GM23338 (cell line): ENCODE data around the gene NRN1L. TPM values are rescaled to one million over a fixed set of nuclear protein-coding genes. Genes with fewer than 3 reads are reported as not detected.

Experiments
- ATAC-seq: fragments of 200-7000 bp; cut with Tn5 transposase; 3 replicates; pipeline ENCODE4 v1.9.1; 2020
- DNase-seq: peaks from one replicate; pipeline ENCODE4 v3.0.0-alpha.2; 2015; ENCODE audit warnings: low spot score
- H2AFZ ChIP-seq: fragments of 200-600 bp; sonication (generic); 2 replicates; pipeline ENCODE4 v1.8.0; 2016; ENCODE audit warnings: antibody characterized with exemption, mild to moderate bottlenecking, moderate library complexity
- H3F3A ChIP-seq: fragments of 200-600 bp; sonication (generic); replicated peaks from 2 replicates; pipeline ENCODE4 v1.8.0; 2017; ENCODE audit warnings: antibody characterized with exemption, mixed run types, low read depth
- H3K27ac ChIP-seq: fragments of 200-600 bp; sonication (generic); 2 replicates; pipeline ENCODE4 v1.6.1; 2016; ENCODE audit warnings: low read depth
- H3K27me3 ChIP-seq: fragments of 200-600 bp; sonication (generic); 2 replicates; pipeline ENCODE4 v1.8.0; 2016; ENCODE audit warnings: mild to moderate bottlenecking, mixed run types, moderate library complexity; ENCODE audit not compliant: insufficient read depth
- H3K36me3 ChIP-seq: fragments of 200-600 bp; sonication (generic); 2 replicates; pipeline ENCODE4 v1.8.0; 2016; ENCODE audit warnings: mild to moderate bottlenecking; ENCODE audit not compliant: insufficient read depth
- H3K4me1 ChIP-seq: fragments of 200-600 bp; sonication (generic); 2 replicates; pipeline ENCODE4 v1.8.0; 2016; ENCODE audit warnings: mild to moderate bottlenecking, moderate library complexity; ENCODE audit not compliant: insufficient read depth
- H3K4me2 ChIP-seq: fragments of 200-600 bp; sonication (generic); 2 replicates; pipeline ENCODE4 v1.7.1; 2017; ENCODE audit warnings: mixed run types
- H3K4me3 ChIP-seq: fragments of 200-600 bp; sonication (generic); 2 replicates; pipeline ENCODE4 v1.6.1; 2016; ENCODE audit warnings: mixed run types
- H3K79me2 ChIP-seq: fragments of 200-600 bp; sonication (generic); replicated peaks from 2 replicates; pipeline ENCODE4 v1.8.0; 2017; ENCODE audit warnings: mild to moderate bottlenecking; ENCODE audit not compliant: insufficient read depth
- H3K9me2 ChIP-seq: fragments of 200-600 bp; sonication (generic); 2 replicates; pipeline ENCODE4 v1.8.0; 2017; ENCODE audit not compliant: insufficient read depth
- H4K20me1 ChIP-seq: fragments of 200-600 bp; sonication (generic); replicated peaks from 2 replicates; pipeline ENCODE4 v1.8.0; 2017; ENCODE audit warnings: mild to moderate bottlenecking; ENCODE audit not compliant: insufficient read depth
- H3K27ac Mint-ChIP-seq: 2 replicates; pipeline ENCODE4 v1.8.0; 2020; ENCODE audit warnings: inconsistent platforms, mild to moderate bottlenecking, moderate library complexity, mixed read lengths
- H3K27me3 Mint-ChIP-seq: 3 replicates; pipeline ENCODE4 v1.8.0; 2022; ENCODE audit warnings: low read depth, mild to moderate bottlenecking, moderate library complexity, mixed read lengths, inconsistent platforms; ENCODE audit not compliant: insufficient read depth, poor library complexity
- H3K36me3 Mint-ChIP-seq: 3 replicates; pipeline ENCODE4 v1.8.0; 2021; ENCODE audit warnings: low read depth, mild to moderate bottlenecking, inconsistent platforms, moderate library complexity, mixed read lengths
- H3K4me1 Mint-ChIP-seq: 3 replicates; pipeline ENCODE4 v1.8.0; 2020; ENCODE audit warnings: mild to moderate bottlenecking, inconsistent platforms, mixed read lengths
- H3K4me3 Mint-ChIP-seq: 3 replicates; pipeline ENCODE4 v1.8.0; 2021; ENCODE audit warnings: moderate library complexity, mild to moderate bottlenecking, inconsistent platforms, mixed read lengths
- H3K9me3 Mint-ChIP-seq: 3 replicates; pipeline ENCODE4 v1.8.0; 2020; ENCODE audit warnings: moderate library complexity, mild to moderate bottlenecking, inconsistent platforms, mixed read lengths
- CTCF ChIP-seq, 2 experiments: fragments of 200-600 bp in 1 of 2; sonication (generic) in 1 of 2; conservative IDR thresholded peaks; 2 replicates each; pipeline versions ENCODE4 v1.5.1 to v1.6.1; 2016 to 2017; ENCODE audit warnings: antibody characterized with exemption in 2 of 2, low read depth in 2 of 2, mild to moderate bottlenecking in 2 of 2, moderate library complexity in 1 of 2
- EZH2phosphoT487 ChIP-seq: fragments of 200-600 bp; sonication (generic); IDR thresholded peaks from one replicate; pipeline ENCODE4 v1.8.1; 2018; ENCODE audit warnings: antibody characterized with exemption; ENCODE audit not compliant: unreplicated experiment
- JUNB ChIP-seq: IDR thresholded peaks from one replicate; pipeline ENCODE4 v1.6.1; 2016; ENCODE audit warnings: antibody characterized with exemption; ENCODE audit not compliant: unreplicated experiment
- NANOG ChIP-seq: IDR thresholded peaks from 2 replicates; pipeline ENCODE4 v1.6.1; 2016; ENCODE audit warnings: antibody characterized with exemption, borderline replicate concordance
- REST ChIP-seq: IDR thresholded peaks from one replicate; pipeline ENCODE4 v1.6.1; 2018; ENCODE audit warnings: antibody characterized with exemption; ENCODE audit not compliant: unreplicated experiment
- STAT1 ChIP-seq: IDR thresholded peaks from one replicate; pipeline ENCODE4 v1.6.1; 2016; ENCODE audit warnings: antibody characterized with exemption; ENCODE audit not compliant: unreplicated experiment
- ZNF114 ChIP-seq: fragments of 250-450 bp; sonication (Bioruptor Pico); IDR thresholded peaks from 2 replicates; pipeline ENCODE4 v1.5.0; 2020; ENCODE audit warnings: mild to moderate bottlenecking, moderate library complexity
- polyA plus RNA-seq: library from polyadenylated mRNA; unstranded; fragments of >200 nt; fragmentation: Nextera tagmentation; extraction: Ambion mirVana; gene quantifications from 2 replicates; pipeline ENCODE4 v1.2.1, GENCODE V29; 2016
- total RNA-seq: library from RNA; depleted of rRNA; stranded (reverse); fragments of >200 nt; shearing (Covaris generic); gene quantifications from 2 replicates; pipeline ENCODE4 v1.2.3, GENCODE V29; 2014

NRN1L gene
- total and polyA plus RNA-seq, 2 experiments from 2014 or later: 14.0 to 26.1 TPM

- H3K27ac Mint-ChIP-seq: peak overlapping the region; percentile 44; the same call in 1 of the 2 replicates
These were observed 35.0 kb downstream of the NRN1L start for GRCh38 chr16:67919622-67920221.

GRCh38 chr16:67922221-67922620, 37.5 kb downstream of the NRN1L start:
- H3K36me3 Mint-ChIP-seq: no peaks in the 10 kb centered on the region; the same call in 2 of the 3 replicates
- H3K27me3 ChIP-seq: no peaks in the 10 kb centered on the region

More at GRCh38 chr16:67919622-67920221, 35.0 kb downstream of the NRN1L start:
- peaks cover 13% of the 10 kb centered on the region for H3K4me1 ChIP-seq
- H2AFZ ChIP-seq: no peak overlapping the region
- Mint-ChIP-seq H3K4me1 (peaks cover 24% of the 10 kb centered on the region), H3K36me3 (peaks cover 4% of the 10 kb centered on the region; the same call in 2 of the 3 replicates), H3K4me3 (no peak overlapping the region), H3K9me3 (no peaks in the 10 kb centered on the region), H3K27me3 (peaks cover 5% of the 10 kb centered on the region)
- ATAC-seq: no peak; the same call in 2 of the 3 replicates
- no peaks in the 10 kb centered on the region for H3K9me2 ChIP-seq
- no peak overlapping the region for H3K27ac ChIP-seq
- H3K4me3 ChIP-seq: no peak overlapping the region
- no peak overlapping the region for H3K4me2 ChIP-seq
- no peaks in the 10 kb centered on the region for H3K27me3 ChIP-seq
- H3K36me3 ChIP-seq: no peaks in the 10 kb centered on the region
- DNase-seq: no peak
- H3K79me2 ChIP-seq: no peaks in the 10 kb centered on the region
- H3F3A ChIP-seq: no peaks in the 10 kb centered on the region
- no peaks in the 10 kb centered on the region; the same call in 1 of the 2 replicates for H4K20me1 ChIP-seq
- TF ChIP-seq EZH2phosphoT487 (no peak), CTCF (conservative IDR thresholded peaks at IDR 0.05; ENCODE audit: low read depth in 2 of 2) (peak in 1 of 2 experiments; percentile 49; a peak in 2 of 4 replicates)

More at GRCh38 chr16:67922221-67922620, 37.5 kb downstream of the NRN1L start:
- DNase-seq: no peak
- no peak overlapping the region for H3K4me3 Mint-ChIP-seq
- no peaks in the 10 kb centered on the region for H3K9me3 Mint-ChIP-seq
- Histone ChIP-seq H3K27ac (no peak overlapping the region; the same call in 1 of the 2 replicates), H3K9me2 (no peaks in the 10 kb centered on the region), H3K4me1 (peaks cover 6% of the 10 kb centered on the region; the same call in 1 of the 2 replicates), H4K20me1 (no peaks in the 10 kb centered on the region; the same call in 1 of the 2 replicates), H3F3A (0 out of 2 replicates have a peak, but pooled peaks cover 6% of the 10 kb centered on the region), H3K4me3 (no peak overlapping the region), H3K36me3 (no peaks in the 10 kb centered on the region), H3K79me2 (no peaks in the 10 kb centered on the region), H2AFZ (no peak overlapping the region), H3K4me2 (no peak overlapping the region)
- H3K27ac Mint-ChIP-seq: peak overlapping the region; percentile 16; the same call in 1 of the 2 replicates
- TF ChIP-seq ZNF114 (CRISPR knock-in tag): no peak
- TF ChIP-seq STAT1: no peak
- TF ChIP-seq NANOG: no peak
- no peak for TF ChIP-seq REST
- no peak for TF ChIP-seq CTCF (conservative IDR thresholded peaks at IDR 0.05; ENCODE audit: low read depth in 2 of 2)
- TF ChIP-seq JUNB: no peak
- ATAC-seq: no peak
- H3K4me1 Mint-ChIP-seq: peaks cover 19% of the 10 kb centered on the region
- H3K27me3 Mint-ChIP-seq: peaks cover 12% of the 10 kb centered on the region
